Kidney epithelial cell (primary cell): ENCODE results near the gene FRMPD1. TPM values are rescaled to one million over a fixed set of nuclear protein-coding genes. Genes with fewer than 3 reads are reported as not detected.

Experiments
- DNase-seq: peaks from one replicate; pipeline ENCODE4 v3.0.0-alpha.2; 2010; ENCODE audit warnings: low read depth
- H3K27me3 ChIP-seq: 2 replicates; pipeline ENCODE4 v1.6.0; 2011; ENCODE audit warnings: low read length; ENCODE audit not compliant: control insufficient read depth, insufficient read depth
- H3K36me3 ChIP-seq: 2 replicates; pipeline ENCODE4 v1.5.1; 2011; ENCODE audit warnings: low read length; ENCODE audit not compliant: control insufficient read depth, insufficient read depth
- H3K4me3 ChIP-seq: 2 replicates; pipeline ENCODE4 v1.5.1; 2011; ENCODE audit warnings: low read depth, mild to moderate bottlenecking, control low read depth, low read length
- CTCF ChIP-seq: IDR thresholded peaks from 2 replicates; pipeline ENCODE4 v1.5.1; 2011; ENCODE audit warnings: mild to moderate bottlenecking, moderate library complexity, low read length, control low read depth, inconsistent platforms; ENCODE audit not compliant: insufficient read depth, poor library complexity, severe bottlenecking
- total RNA-seq: library from RNA; depleted of rRNA; stranded (reverse); fragments of >200 nt; gene quantifications from 2 replicates; pipeline ENCODE4 v1.2.3, GENCODE V29; 2015

The FRMPD1 gene
- total RNA-seq, 1 donor from 2014 or later, result 0.04 TPM

- Histone ChIP-seq H3K36me3 (no peaks in the 10 kb centered on the region), H3K27me3 (peaks cover 14% of the 10 kb centered on the region), H3K4me3 (no peak overlapping the region)
- no peak for DNase-seq
- TF ChIP-seq CTCF, result no peak
Observed at GRCh38 chr9:37643214-37643613, 7.5 kb upstream of the FRMPD1 start.

- no peak for TF ChIP-seq CTCF
- Histone ChIP-seq H3K36me3 (no peaks in the 10 kb centered on the region), H3K27me3 (peaks cover 26% of the 10 kb centered on the region), H3K4me3 (no peak overlapping the region)
- DNase-seq, result no peak
Observed at GRCh38 chr9:37645903-37646506, 4.7 kb upstream of the FRMPD1 start.

- peak overlapping the region; percentile 26 for H3K4me3 ChIP-seq
- no peak for TF ChIP-seq CTCF
- DNase-seq, result no peak
- no peaks in the 10 kb centered on the region for H3K36me3 ChIP-seq
- peaks cover 46% of the 10 kb centered on the region for H3K27me3 ChIP-seq
Observed at GRCh38 chr9:37650299-37650872, 368 bp upstream of the FRMPD1 start.

GRCh38 chr9:37652261-37652660, 1.5 kb downstream of the FRMPD1 start:
- no peak for TF ChIP-seq CTCF
- no peak for DNase-seq
- Histone ChIP-seq H3K36me3 (no peaks in the 10 kb centered on the region), H3K27me3 (peaks cover 42% of the 10 kb centered on the region), H3K4me3 (no peak overlapping the region)

- Histone ChIP-seq H3K4me3 (no peak overlapping the region), H3K27me3 (peaks cover 45% of the 10 kb centered on the region), H3K36me3 (no peaks in the 10 kb centered on the region)
- DNase-seq, result no peak
- TF ChIP-seq CTCF, result no peak
Observed at GRCh38 chr9:37653385-37653784, 2.6 kb downstream of the FRMPD1 start.

- Histone ChIP-seq H3K4me3 (no peak overlapping the region), H3K36me3 (no peaks in the 10 kb centered on the region), H3K27me3 (peaks cover 35% of the 10 kb centered on the region)
- no peak for TF ChIP-seq CTCF
- no peak for DNase-seq
Observed at GRCh38 chr9:37656936-37657335, 6.2 kb downstream of the FRMPD1 start.
